ENCODE data around the gene RYR2.

- no peak for TF ChIP-seq POLR2A (IDR thresholded peaks at IDR 0.05)
- no peak for TF ChIP-seq CTCF (IDR thresholded peaks at IDR 0.05)
- TF ChIP-seq POLR2AphosphoS5 (IDR thresholded peaks at IDR 0.05) = no peak
Observed at GRCh38 chr1:237795558-237795957, 753.6 kb downstream of the RYR2 start.
